ENCODE results near the gene C14orf132.

The C14orf132 gene

DNA sequence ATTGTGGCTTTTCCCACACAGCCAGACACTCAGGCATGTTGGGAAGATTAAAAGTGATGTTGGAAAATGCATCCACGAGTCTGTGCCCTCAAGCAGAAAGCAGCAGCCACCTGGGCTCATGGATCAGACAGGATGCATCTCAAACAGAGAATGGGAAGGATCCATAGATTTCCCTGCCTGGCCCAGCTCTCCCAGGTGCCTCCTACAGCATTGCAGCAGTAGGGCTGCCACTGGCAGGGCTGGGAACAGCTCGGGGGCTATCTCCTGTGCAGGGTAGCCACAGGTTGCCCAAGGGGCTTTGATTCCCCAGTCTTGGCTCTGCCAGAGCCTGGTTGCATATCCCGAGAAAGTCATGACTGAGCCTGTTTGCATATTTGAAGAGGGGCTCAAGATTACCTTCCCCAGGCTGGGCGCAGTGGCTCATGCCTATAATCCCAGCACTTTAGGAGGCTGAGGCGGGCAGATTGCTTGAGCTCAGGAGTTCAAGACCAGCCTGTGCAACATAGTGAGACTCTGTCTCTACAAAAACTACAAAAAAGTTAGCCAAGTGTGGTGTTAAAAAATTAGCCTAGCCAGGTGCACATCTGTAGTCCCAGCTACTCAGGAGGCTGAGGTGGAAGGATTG, 19.5 kb downstream of the C14orf132 start:
- TF ChIP-seq, protein P1, sequence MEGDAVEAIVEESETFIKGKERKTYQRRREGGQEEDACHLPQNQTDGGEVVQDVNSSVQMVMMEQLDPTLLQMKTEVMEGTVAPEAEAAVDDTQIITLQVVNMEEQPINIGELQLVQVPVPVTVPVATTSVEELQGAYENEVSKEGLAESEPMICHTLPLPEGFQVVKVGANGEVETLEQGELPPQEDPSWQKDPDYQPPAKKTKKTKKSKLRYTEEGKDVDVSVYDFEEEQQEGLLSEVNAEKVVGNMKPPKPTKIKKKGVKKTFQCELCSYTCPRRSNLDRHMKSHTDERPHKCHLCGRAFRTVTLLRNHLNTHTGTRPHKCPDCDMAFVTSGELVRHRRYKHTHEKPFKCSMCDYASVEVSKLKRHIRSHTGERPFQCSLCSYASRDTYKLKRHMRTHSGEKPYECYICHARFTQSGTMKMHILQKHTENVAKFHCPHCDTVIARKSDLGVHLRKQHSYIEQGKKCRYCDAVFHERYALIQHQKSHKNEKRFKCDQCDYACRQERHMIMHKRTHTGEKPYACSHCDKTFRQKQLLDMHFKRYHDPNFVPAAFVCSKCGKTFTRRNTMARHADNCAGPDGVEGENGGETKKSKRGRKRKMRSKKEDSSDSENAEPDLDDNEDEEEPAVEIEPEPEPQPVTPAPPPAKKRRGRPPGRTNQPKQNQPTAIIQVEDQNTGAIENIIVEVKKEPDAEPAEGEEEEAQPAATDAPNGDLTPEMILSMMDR (IDR thresholded peaks at IDR 0.05) = no peak

DNA sequence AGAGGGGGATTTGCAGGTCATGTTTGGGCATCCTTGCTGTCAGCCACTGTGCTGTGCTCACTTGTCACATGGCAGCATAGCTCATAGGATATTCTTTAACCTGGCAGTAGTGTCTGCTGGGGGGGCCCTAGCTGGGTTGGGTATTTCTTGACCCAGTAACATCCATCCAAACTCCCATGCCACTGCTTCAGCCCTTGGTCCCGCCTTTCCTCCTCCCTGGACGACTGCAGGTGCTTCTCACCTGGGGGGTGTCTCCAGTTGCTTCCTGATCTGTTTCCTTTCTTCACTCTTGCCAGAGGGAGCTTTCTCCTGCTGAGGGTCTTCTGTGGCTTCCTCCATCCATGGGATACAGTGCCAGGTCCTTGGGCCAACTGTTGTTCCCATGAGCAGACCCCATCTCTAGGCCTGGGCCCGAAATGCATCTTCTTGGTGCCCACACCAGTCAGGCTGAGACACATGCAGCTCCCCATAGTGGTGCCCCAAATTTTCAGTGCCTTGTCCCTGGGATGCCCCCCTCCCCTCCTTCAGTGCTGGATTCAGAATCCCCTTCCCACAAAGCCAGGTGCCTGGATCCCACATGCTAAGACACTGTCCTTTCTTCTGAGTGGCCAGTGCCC, 20.5 kb downstream of the C14orf132 start:
- TF ChIP-seq, protein P1 (IDR thresholded peaks at IDR 0.05) = no peak

DNA sequence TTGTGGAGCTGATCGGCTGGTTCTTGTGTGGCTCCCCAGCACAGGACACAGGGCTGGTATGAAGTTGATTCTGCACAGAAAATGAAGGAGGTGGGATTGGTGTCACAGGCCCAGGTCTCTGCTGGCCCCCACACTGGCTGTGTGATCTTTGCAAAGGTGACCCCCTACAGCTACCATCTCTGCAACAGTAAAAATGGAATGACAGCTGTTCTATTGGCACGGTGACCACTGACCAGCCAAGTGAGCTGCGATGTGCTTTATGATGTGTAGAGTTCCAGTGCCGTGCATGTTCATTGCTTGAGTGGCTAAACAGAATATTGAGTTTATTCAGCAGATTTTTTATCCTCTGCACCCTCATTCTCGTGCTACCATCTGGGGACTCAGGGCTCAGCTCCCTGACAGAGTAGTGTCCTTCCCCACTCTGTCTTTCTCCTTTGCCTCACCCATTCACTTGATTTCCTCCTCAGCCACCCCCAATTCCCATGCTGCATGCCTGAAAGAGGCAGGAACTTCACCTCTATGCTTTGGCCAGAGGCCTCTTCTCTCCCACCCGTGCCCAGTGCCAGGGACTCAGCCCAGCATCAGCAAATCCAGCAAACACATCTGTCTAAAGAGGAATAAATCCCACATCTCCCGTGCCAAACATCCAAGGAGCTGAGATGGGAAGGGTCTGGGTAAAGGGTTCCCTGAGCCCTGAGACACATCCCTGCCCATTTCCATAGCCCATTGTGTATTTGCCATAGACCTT, 21.2 kb downstream of the C14orf132 start:
- TF ChIP-seq, protein P1 (IDR thresholded peaks at IDR 0.05) = no peak

DNA sequence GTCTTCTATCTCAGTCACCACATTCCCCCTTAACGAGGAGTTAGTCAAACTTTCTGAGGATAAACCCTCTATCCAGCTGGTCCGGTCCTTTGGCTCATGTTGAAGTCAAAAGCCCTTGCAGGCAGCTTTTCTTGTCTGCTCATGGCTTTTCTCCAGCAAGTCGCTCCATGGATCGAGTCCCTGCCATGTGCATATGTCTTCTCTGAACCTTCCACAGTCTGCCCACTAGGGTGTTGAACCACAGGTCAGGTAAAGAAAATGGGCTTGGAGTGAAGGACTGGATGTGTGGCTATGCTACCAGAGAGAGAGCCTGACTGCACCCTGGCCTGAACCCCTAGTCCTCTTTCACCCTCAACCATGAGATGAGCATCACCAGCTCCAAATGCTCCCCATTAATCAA, 22.8 kb downstream of the C14orf132 start:
- TF ChIP-seq, protein P1 (IDR thresholded peaks at IDR 0.05) = no peak

DNA sequence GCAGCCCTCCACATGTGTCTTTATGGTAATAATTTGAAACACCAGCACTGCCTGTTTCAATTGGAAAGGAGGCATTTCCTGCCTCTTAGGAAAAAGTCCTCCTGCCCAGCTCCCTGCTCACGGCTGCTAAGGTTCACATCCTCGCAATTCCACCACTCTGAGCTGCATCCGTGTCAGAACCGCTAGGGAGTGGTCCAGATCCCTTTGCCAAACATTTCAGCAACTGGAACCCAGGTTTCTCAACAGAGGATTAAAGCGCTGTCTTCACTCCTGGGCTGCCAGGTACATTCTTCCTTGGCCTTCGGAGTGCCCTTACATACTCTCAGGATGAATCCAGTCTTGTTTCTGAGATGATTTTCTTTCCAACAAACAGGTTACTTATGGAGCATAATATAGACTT, 23.3 kb downstream of the C14orf132 start:
- TF ChIP-seq, protein P1 (IDR thresholded peaks at IDR 0.05) = no peak

DNA sequence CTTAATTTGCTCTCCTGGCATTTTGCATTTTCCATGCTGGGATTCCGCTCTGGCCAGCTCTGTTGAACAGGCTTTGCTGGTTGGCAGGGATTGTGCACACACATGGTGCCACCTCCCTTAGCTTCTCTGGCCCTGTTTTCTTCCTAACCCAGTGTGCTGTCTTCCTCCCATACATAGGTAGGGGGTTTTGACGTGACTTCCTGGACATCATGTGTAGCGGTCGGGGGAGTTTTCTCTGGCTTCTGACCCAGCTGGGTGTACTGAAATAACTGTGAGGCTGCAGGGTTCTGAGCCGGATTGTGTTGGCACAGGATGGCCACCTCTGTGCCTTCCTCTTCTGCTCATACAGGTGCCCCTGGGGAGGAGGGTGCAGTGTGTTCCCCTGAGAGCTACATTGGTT, 25.7 kb downstream of the C14orf132 start:
- TF ChIP-seq, protein P1 (IDR thresholded peaks at IDR 0.05) = no peak

DNA sequence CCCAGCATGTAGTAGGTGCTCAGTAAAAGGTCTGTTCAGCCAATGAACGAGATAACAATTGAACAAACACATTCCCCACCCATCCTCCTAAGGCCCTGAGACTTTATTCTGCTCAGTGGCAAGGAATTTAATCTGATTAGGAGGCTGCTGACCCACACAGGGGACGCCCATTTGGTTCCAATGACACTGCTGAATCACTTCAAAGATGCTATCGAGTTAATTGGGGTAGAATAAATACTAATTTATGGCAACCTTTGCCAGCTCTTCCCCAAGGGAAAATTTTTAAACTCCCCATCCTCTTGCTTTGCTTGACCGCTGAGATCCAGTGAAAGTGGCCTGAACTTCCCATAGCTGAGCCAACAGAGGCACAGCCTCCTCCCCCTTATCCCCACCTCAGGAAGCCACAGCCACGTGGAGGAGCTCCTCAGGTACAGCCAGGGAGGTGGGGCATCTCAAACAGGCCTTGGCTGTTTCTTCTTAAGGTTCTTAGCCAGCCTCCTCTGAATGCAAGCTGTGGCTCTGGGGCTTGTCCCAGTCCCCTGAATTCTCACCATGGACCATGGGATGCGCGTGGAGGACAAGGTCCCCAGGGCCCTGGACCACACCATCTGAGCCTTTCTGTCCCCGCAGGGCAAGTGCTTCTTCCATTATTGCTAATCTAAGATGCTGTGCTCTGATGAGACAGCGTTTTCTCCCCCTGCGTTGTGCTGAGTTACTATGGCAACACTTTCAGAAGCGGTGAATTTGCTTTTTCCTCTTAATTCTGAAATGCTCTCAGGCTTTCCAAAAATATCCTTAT, 26.7 kb downstream of the C14orf132 start:
- TF ChIP-seq, protein P1 (IDR thresholded peaks at IDR 0.05) = no peak

All from LNCAP (cell line).